ENCODE measurements around the gene RAB4A. TPM values are rescaled to one million over a fixed set of nuclear protein-coding genes. Genes with fewer than 3 reads are reported as not detected.

The RAB4A gene
- total and polyA plus RNA-seq, 2 of the 13 experiments (the other 11 are each of a cell fraction or from before 2014, with no cell fraction given) = 56.0 to 80.1 TPM

GRCh38 chr1:229273507-229274232, 2.8 kb downstream of the RAB4A start (continued):
- TF ChIP-seq ZNF512B (CRISPR knock-in tag; IDR thresholded peaks at IDR 0.05; ENCODE audit: borderline replicate concordance) = no peak
- no peak for TF ChIP-seq ATM (IDR thresholded peaks at IDR 0.05; ENCODE audit: borderline replicate concordance)
- no peak for TF ChIP-seq TRAFD1 (CRISPR knock-in tag; IDR thresholded peaks at IDR 0.05; ENCODE audit: borderline replicate concordance)
- TF ChIP-seq ZNF570 (CRISPR knock-in tag; IDR thresholded peaks at IDR 0.05; ENCODE audit: borderline replicate concordance) = no peak
- TF ChIP-seq MXD4 (CRISPR knock-in tag; IDR thresholded peaks at IDR 0.05) = no peak
- TF ChIP-seq ZNF839 (CRISPR knock-in tag; IDR thresholded peaks at IDR 0.05; ENCODE audit: borderline replicate concordance) = no peak
- TF ChIP-seq ZBTB10 (CRISPR knock-in tag; IDR thresholded peaks at IDR 0.05; ENCODE audit: borderline replicate concordance) = no peak
- TF ChIP-seq ZBTB44 (CRISPR knock-in tag; IDR thresholded peaks at IDR 0.05) = no peak
- peak; percentile 45; the same call in 1 of the 2 replicates for TF ChIP-seq STAT6 (CRISPR knock-in tag; IDR thresholded peaks at IDR 0.05; ENCODE audit: borderline replicate concordance)
- TF ChIP-seq ZNF143 (CRISPR knock-in tag; IDR thresholded peaks at IDR 0.05) = no peak
- TF ChIP-seq ZNF710 (CRISPR knock-in tag; IDR thresholded peaks at IDR 0.05; ENCODE audit: borderline replicate concordance) = peak; percentile 94
- no peak for TF ChIP-seq TCF12 (IDR thresholded peaks at IDR 0.05)
- peak; percentile 68; the same call in 1 of the 2 replicates for TF ChIP-seq TCF12 (CRISPR knock-in tag; IDR thresholded peaks at IDR 0.05)

Data from HepG2 (cell line).